LNCaP clone FGC (cell line): ENCODE measurements around the gene FMNL3.

Experiments used
- DNase-seq: peaks from one replicate; pipeline ENCODE4 v3.0.0-alpha.2; 2011; ENCODE audit warnings: low read depth
- H3K4me3 ChIP-seq: 2 replicates; pipeline ENCODE4 v1.5.1; 2011; ENCODE audit warnings: mild to moderate bottlenecking, low read depth, low read length, control low read depth
- TF ChIP-seq, protein P1 (sequence below): IDR thresholded peaks from 2 replicates; pipeline ENCODE4 v1.5.1; 2012; ENCODE audit warnings: mild to moderate bottlenecking; ENCODE audit not compliant: control insufficient read depth, insufficient read depth; ENCODE audit errors: extremely low read depth

Gene FMNL3

GRCh38 chr12:49665384-49665783, 41.8 kb downstream of the FMNL3 start:
- no peak overlapping the region for H3K4me3 ChIP-seq
- DNase-seq, result no peak
- TF ChIP-seq, protein P1, sequence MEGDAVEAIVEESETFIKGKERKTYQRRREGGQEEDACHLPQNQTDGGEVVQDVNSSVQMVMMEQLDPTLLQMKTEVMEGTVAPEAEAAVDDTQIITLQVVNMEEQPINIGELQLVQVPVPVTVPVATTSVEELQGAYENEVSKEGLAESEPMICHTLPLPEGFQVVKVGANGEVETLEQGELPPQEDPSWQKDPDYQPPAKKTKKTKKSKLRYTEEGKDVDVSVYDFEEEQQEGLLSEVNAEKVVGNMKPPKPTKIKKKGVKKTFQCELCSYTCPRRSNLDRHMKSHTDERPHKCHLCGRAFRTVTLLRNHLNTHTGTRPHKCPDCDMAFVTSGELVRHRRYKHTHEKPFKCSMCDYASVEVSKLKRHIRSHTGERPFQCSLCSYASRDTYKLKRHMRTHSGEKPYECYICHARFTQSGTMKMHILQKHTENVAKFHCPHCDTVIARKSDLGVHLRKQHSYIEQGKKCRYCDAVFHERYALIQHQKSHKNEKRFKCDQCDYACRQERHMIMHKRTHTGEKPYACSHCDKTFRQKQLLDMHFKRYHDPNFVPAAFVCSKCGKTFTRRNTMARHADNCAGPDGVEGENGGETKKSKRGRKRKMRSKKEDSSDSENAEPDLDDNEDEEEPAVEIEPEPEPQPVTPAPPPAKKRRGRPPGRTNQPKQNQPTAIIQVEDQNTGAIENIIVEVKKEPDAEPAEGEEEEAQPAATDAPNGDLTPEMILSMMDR, result no peak

DNA sequence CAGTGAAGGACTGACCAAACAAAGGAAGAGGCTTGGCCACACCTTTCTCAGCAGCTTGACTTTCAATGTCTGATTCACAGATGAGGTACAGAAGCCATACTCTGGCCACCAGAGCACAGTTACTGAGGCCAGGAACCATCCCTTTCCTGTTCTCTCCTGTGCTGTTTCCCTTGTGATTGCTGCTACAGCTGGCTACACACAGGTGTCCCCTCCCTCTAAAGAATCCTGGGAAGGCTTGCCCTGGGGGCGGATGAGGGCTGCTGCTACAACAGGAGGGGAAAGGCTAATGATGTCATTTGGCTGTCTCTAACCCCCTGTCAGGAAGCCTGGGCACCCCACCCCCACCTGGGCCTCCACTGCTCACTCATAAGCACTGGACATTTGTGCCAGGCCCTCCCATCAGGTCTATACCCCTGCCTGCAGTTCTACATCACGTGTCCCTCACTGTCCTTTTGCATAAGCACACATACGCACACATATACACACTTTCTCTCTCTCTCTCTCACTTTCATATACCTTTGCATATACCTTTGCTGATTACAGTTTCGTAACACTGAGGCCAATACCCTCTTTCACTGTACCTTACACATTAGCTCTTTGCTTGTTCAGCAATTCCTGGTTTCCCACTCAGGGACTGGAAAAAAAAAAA, 42.5 kb downstream of the FMNL3 start:
- TF ChIP-seq, protein P1, result no peak
- DNase-seq, result no peak
- H3K4me3 ChIP-seq, result no peak overlapping the region

DNA sequence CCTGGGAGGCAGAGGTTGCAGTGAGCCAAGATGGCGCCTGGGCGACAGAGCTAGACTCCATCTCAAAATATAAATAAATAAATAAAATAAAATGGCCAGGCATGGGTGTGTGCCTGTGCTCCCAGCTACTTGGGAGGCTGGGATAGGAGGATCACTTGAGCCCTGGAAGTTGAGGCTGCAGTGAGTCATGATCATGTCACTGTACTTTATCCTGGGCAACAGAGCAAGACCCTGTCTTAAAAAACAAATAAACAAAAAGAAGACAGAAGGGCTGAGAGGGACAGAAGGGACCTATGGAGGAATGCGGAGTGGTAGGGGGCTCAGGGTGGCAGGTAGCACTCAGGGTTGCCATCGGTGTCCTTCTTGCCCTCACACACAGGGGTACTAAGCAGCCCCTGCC, 43.0 kb downstream of the FMNL3 start:
- TF ChIP-seq, protein P1, result no peak
- no peak overlapping the region for H3K4me3 ChIP-seq
- no peak for DNase-seq

DNA sequence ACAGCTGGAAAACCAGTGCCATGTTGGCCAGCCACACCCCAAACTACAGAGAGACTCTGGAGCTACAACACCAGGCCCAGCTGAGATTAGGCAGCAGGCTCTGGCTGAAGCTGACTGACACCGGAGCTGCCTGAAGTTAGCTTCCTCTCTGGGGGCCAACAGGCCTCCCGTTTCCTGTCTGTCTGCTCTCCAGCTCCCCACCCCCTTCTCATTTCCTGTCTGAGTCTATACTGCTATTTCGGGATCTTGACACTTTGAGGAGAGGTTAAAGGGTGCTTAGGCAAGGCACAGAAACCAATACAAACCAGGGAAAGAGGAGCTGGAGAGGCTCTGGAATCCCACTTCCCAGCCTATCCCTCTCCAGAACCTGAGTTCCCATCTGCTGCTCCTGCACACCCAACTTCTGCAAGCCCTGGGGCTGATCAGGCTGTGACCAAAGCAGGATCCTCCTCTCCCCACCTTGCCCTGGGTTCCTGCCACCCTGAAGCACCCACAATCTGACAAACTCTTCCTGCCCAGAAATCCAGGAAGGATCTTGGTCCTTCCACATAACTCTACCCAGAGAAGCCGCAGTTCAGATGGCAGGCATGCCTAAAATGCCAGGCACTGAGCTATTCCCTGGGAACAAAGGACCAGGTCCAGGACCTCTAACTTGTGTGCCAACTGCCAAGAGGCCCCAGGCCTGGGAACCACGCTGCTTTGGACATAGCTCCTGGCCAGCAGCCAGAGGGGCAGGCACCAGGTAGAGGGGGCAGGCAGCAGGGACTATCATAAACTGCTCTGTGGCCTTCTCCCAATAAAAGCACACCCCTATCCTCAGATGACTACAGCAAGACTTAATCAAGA, 44.0 kb downstream of the FMNL3 start:
- no peak overlapping the region for H3K4me3 ChIP-seq
- DNase-seq, result no peak
- TF ChIP-seq, protein P1, result no peak

- H3K4me3 ChIP-seq, result no peak overlapping the region
- TF ChIP-seq, protein P1, result no peak
- no peak for DNase-seq
Observed at GRCh38 chr12:49661746-49662145, 45.5 kb downstream of the FMNL3 start.

GRCh38 chr12:49661191-49661590, 46.0 kb downstream of the FMNL3 start:
- no peak for DNase-seq
- TF ChIP-seq, protein P1, result no peak
- no peak overlapping the region for H3K4me3 ChIP-seq
